Ovary (tissue), 9 donors: ENCODE measurements around the gene ERMARD. TPM values are rescaled to one million over a fixed set of nuclear protein-coding genes. Genes with fewer than 3 reads are reported as not detected.
A peak's percentile ranks its signal among the peaks of the same experiment; 100 is the strongest.

Source experiments
- DNase-seq, 5 donors: peaks; one replicate each; pipeline ENCODE4 v3.0.0-alpha.2; 2019 to 2020
- H3K27ac ChIP-seq, 2 donors: fragments of 200-600 bp; one replicate each; pipeline versions ENCODE4 v1.5.1 to v1.8.0; 2019 to 2022
- H3K27me3 ChIP-seq: fragments of 200-600 bp; one replicate; pipeline ENCODE4 v1.8.0; 2022
- H3K36me3 ChIP-seq: fragments of 200-600 bp; sonication (generic); one replicate; pipeline ENCODE4 v1.5.1; 2019
- H3K4me1 ChIP-seq: one replicate; pipeline ENCODE4 v1.8.1; 2013; ENCODE audit warnings: mild to moderate bottlenecking, moderate library complexity; ENCODE audit not compliant: insufficient read depth
- H3K4me3 ChIP-seq: fragments of 200-600 bp; sonication (generic); one replicate; pipeline ENCODE4 v1.5.1; 2017
- H3K9me3 ChIP-seq, 2 donors: fragments of 200-600 bp in 1 of 2; sonication (generic) in 1 of 2; one replicate each; pipeline versions ENCODE4 v1.5.1 to v1.8.1; 2013 to 2019; ENCODE audit warnings: mild to moderate bottlenecking in 1 of 2, moderate library complexity in 1 of 2
- EP300 ChIP-seq: sonication (generic); formaldehyde crosslinking; IDR thresholded peaks from one replicate; pipeline ENCODE4 v1.6.1; 2017; ENCODE audit warnings: antibody characterized with exemption
- POLR2A ChIP-seq: fragments of 450-650 bp; IDR thresholded peaks from one replicate; pipeline ENCODE4 v1.6.1; 2017; ENCODE audit warnings: antibody characterized with exemption, mild to moderate bottlenecking, moderate library complexity
- WGBS, 3 donors: extraction: QIAGEN DNeasy Blood & Tissue Kit in 1 of 3; methylation state at CpG; one replicate each; pipeline versions ENCODE4 v1.1.5 to v1.1.7; 2013 to 2017; 5-methylcytosine and 5-hydroxymethylcytosine counted together
- intact Hi-C, 4 donors: fragments of 100-400 bp; cut with DNase I; formaldehyde crosslinking; loops; one replicate each; pipeline versions ENCODE4 v1.11.0 to v1.15.1; 2022 to 2023
- polyA plus RNA-seq, 2 donors: library from polyadenylated mRNA; stranded (reverse); fragments of 200-250 nt in 1 of 2; fragments of 350-450 nt in 1 of 2; fragmentation: Illumina TruSeq in 1 of 2; extraction: RNeasy Lipid Tissue Mini Kit (QIAGEN cat#74804) in 1 of 2; gene quantifications; one replicate each; pipeline ENCODE4 v1.2.3, GENCODE V29; 2013 to 2014
- total RNA-seq, 7 donors: library from RNA; depleted of rRNA in 2 of 7; stranded (reverse); fragments of >200 nt in 2 of 7; fragmentation: NEBNext Ultra II Directional in 3 of 7; extraction: Animal tissue kit (Norgen Biotek cat#: 25700) in 3 of 7; gene quantifications; one replicate each; pipeline versions ENCODE4 v1.1.0 to v1.2.4, GENCODE V29; 2016 to 2023
- TF ChIP-seq, protein P1 (sequence below), 3 donors: fragments of 450-650 bp in 2 of 3; fragments of 200-600 bp in 1 of 3; IDR thresholded peaks; one replicate each; pipeline versions ENCODE4 v1.5.1 to v1.8.0; 2016 to 2022; ENCODE audit warnings: antibody characterized with exemption in 3 of 3, mild to moderate bottlenecking in 1 of 3
- donor health status: DM: no; HTN: no; CAD: no; lungs with moderate emphysema.
- donor health status: DM: no; HTN: no; CAD: no.
- donor health status: Bipolar disorder and iron deficiency.
- donor health status: DM: yes; HTN: yes; CAD: no.
- donor health status: DM: no; HTN: no; CAD: no.
- donor health status: DM: yes; HTN: yes; CAD: no.

ERMARD gene
- total and polyA plus RNA-seq, 9 donors = 15.9 to 38.0 (median 27.0) TPM

- no peak for DNase-seq
- Histone ChIP-seq H3K36me3 (no peaks in the 10 kb centered on the region), H3K4me3 (no peak overlapping the region), H3K27me3 (no peaks in the 10 kb centered on the region), H3K27ac (no peak overlapping the region), H3K4me1 (no peaks in the 10 kb centered on the region), H3K9me3 (no peaks in the 10 kb centered on the region)
- TF ChIP-seq POLR2A = no peak
- TF ChIP-seq EP300 = no peak
- TF ChIP-seq, protein P1, sequence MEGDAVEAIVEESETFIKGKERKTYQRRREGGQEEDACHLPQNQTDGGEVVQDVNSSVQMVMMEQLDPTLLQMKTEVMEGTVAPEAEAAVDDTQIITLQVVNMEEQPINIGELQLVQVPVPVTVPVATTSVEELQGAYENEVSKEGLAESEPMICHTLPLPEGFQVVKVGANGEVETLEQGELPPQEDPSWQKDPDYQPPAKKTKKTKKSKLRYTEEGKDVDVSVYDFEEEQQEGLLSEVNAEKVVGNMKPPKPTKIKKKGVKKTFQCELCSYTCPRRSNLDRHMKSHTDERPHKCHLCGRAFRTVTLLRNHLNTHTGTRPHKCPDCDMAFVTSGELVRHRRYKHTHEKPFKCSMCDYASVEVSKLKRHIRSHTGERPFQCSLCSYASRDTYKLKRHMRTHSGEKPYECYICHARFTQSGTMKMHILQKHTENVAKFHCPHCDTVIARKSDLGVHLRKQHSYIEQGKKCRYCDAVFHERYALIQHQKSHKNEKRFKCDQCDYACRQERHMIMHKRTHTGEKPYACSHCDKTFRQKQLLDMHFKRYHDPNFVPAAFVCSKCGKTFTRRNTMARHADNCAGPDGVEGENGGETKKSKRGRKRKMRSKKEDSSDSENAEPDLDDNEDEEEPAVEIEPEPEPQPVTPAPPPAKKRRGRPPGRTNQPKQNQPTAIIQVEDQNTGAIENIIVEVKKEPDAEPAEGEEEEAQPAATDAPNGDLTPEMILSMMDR (IDR thresholded peaks at IDR 0.05) = no peak
- intact Hi-C loops = no loop called here
- 32 to 37% (median 35%) methylated on average over 9 of the region's 9 CpGs for WGBS, 3 donors
Measured at GRCh38 chr6:169800116-169800667, 48.8 kb downstream of the ERMARD start.

DNA sequence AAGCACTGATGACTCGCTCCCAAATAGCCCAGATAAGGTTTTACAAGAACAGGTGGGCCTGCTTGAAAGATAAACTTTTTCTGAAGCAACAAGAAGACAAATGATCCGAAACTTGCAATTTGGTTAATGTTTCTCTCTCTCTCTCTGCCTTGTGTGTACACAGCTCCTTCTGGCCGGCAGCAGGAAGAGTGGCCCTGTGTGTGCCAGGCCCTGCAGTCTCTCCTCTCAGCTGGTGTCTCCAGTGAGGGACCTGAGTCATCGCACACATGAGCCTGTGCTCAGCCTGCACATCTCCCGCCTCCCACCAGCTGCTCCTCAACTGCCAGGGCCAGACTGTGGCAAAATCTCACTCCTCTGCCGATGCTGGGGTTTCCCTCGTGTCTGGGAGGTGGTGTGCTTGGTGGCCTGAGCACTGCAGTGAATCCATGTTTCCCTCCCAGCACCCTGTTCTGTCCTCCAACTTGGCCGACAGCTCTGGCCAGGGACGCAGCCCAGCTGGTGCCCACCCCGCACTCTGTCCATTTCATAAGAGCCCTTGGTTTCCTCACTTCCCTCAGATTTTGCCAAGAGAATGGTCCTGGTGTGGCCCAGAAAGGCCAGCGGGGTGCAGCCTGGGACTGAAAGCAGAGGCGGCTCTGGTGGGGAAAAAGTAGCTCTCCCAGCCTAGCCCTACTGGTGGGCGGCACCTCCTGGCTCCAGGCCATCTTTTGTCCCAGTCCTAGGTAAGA is 49.4 kb downstream of the ERMARD start:
- Histone ChIP-seq H3K4me3 (no peak overlapping the region), H3K4me1 (no peaks in the 10 kb centered on the region), H3K27ac (no peak overlapping the region), H3K36me3 (no peaks in the 10 kb centered on the region), H3K27me3 (no peaks in the 10 kb centered on the region), H3K9me3 (no peaks in the 10 kb centered on the region)
- 47 to 56% (median 55%) methylated on average over 11 to 13 of the region's 13 CpGs for WGBS, 3 donors
- intact Hi-C loops = no loop called here
- TF ChIP-seq POLR2A (no peak), EP300 (no peak)
- TF ChIP-seq, protein P1 (IDR thresholded peaks at IDR 0.05) = no peak
- peak in 2 of 5 donors; percentile 31 to 41 for DNase-seq

- 86 to 91% (median 88%) methylated on average over 31 of the region's 31 CpGs for WGBS, 3 donors
- intact Hi-C loops = no loop called here
- TF ChIP-seq POLR2A (no peak), EP300 (no peak)
- TF ChIP-seq, protein P1 (IDR thresholded peaks at IDR 0.05) = no peak
- H3K27ac ChIP-seq = no peak overlapping the region
- H3K36me3 ChIP-seq = no peaks in the 10 kb centered on the region
- no peak for DNase-seq
- no peaks in the 10 kb centered on the region for H3K9me3 ChIP-seq
- H3K4me3 ChIP-seq = no peak overlapping the region
- H3K27me3 ChIP-seq = no peaks in the 10 kb centered on the region
- H3K4me1 ChIP-seq = no peaks in the 10 kb centered on the region
Measured at GRCh38 chr6:169801396-169802160, 50.2 kb downstream of the ERMARD start.

DNA sequence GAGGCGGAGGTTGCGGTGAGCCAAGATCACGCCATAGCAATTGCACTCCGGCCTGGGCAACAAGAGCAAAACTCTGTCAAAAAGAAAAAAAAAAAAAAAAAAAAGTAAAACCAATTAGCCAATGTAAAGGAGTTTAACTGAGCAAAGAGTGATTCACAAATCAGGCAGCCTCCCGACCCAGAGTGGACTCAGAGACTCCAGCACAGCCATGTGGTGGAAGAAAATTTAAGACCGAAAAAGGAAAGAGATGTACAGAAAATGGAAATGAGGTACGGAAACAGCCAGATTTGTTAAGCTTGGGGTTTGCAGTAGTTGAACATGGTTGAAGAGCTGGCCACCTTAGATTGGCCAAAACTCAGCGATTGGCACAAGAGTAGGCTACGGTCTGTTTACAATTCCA is 51.4 kb downstream of the ERMARD start:
- WGBS, 3 donors = 91 to 95% (median 92%) methylated on average over 9 of the region's 9 CpGs
- DNase-seq = no peak

More for the DNA sequence above, 51.4 kb downstream of the ERMARD start:
- Histone ChIP-seq H3K36me3 (no peaks in the 10 kb centered on the region), H3K27ac (no peak overlapping the region), H3K27me3 (no peaks in the 10 kb centered on the region), H3K4me3 (no peak overlapping the region), H3K9me3 (no peaks in the 10 kb centered on the region), H3K4me1 (no peaks in the 10 kb centered on the region)
- intact Hi-C loops = no loop called here
- TF ChIP-seq EP300 (no peak), POLR2A (no peak)
- TF ChIP-seq, protein P1 (IDR thresholded peaks at IDR 0.05) = no peak
